GM20000 (cell line): ENCODE data around the gene KCNB1.
A peak's percentile ranks its signal among the peaks of the same experiment; 100 is the strongest.

Source experiments
- DNase-seq: peaks from one replicate; pipeline ENCODE4 v3.0.0; 2012; ENCODE audit warnings: low spot score
- TF ChIP-seq, protein P1 (sequence below): IDR thresholded peaks from 2 replicates; pipeline ENCODE4 v1.5.1; 2012; ENCODE audit warnings: mild to moderate bottlenecking, control low read depth; ENCODE audit errors: extremely low read depth, missing control alignments

Gene KCNB1

DNA sequence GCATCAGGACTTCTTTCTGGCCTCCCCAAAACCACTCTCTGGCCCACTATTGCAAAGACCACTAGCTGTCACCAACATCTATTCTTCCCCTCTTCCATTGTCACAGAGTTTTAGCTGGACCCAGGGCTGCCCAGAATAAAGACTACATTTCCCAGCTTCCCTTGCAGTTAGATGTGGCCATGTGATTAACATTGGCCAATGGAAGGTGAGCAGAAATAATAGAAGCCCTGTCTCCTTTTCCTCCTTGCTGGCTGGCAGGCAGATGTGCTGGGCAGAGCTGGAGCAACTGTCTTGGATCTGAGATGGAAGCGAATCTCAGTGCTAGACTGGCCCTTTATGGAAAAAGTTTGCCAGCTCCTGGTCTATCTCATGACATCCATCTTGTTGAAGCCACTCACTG is 97.0 kb downstream of the KCNB1 start:
- DNase-seq: peak; percentile 21
- TF ChIP-seq, protein P1, sequence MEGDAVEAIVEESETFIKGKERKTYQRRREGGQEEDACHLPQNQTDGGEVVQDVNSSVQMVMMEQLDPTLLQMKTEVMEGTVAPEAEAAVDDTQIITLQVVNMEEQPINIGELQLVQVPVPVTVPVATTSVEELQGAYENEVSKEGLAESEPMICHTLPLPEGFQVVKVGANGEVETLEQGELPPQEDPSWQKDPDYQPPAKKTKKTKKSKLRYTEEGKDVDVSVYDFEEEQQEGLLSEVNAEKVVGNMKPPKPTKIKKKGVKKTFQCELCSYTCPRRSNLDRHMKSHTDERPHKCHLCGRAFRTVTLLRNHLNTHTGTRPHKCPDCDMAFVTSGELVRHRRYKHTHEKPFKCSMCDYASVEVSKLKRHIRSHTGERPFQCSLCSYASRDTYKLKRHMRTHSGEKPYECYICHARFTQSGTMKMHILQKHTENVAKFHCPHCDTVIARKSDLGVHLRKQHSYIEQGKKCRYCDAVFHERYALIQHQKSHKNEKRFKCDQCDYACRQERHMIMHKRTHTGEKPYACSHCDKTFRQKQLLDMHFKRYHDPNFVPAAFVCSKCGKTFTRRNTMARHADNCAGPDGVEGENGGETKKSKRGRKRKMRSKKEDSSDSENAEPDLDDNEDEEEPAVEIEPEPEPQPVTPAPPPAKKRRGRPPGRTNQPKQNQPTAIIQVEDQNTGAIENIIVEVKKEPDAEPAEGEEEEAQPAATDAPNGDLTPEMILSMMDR: no peak

DNA sequence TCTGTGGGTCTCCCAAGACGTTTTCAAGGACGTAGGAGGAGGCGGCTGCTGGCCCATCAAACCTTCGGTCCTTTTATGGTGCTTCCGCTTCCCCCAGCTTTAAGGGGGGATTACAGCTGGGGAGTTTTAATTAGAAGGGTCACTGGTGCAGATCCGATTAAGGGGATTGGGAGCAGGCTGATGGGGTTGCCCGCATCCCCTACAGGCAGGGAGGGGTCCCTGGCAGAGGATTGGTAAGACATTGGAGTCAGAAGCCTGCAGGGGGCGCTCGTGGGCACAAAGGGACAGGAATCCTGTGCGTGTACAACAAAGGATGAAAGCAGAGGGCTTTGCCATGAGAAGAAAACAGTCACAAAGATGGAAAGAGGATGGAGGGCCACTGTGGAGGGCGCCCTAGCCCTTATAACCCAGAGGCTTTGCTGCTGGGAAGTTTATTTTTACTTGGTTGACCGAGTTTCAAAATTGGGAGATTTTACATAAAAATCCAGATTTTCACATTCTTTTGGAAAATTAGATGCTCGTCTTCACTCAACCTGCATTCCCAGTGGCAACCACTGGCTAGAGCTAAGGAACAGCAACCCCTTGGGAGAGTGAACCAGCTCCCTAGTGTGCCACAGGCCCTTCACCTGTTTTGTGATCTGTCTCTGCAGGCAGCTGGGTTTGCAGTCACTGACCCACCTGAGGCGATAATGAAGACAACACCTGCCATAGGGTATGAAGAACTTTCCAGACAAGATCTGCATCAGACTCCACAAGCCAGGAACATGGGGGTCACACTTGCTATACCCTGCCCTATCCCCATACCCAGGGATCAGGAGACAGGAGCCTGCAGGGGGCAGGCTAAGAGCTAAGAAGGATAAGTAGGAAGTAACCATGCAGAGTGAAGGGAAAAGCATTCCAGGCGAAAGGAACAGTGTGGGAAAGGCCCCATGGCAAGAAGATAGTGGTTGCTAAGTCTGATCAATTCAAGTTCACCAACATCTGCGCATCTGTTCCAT is 97.7 kb downstream of the KCNB1 start:
- peak; percentile 58 for DNase-seq
- TF ChIP-seq, protein P1: peak; percentile 47

DNA sequence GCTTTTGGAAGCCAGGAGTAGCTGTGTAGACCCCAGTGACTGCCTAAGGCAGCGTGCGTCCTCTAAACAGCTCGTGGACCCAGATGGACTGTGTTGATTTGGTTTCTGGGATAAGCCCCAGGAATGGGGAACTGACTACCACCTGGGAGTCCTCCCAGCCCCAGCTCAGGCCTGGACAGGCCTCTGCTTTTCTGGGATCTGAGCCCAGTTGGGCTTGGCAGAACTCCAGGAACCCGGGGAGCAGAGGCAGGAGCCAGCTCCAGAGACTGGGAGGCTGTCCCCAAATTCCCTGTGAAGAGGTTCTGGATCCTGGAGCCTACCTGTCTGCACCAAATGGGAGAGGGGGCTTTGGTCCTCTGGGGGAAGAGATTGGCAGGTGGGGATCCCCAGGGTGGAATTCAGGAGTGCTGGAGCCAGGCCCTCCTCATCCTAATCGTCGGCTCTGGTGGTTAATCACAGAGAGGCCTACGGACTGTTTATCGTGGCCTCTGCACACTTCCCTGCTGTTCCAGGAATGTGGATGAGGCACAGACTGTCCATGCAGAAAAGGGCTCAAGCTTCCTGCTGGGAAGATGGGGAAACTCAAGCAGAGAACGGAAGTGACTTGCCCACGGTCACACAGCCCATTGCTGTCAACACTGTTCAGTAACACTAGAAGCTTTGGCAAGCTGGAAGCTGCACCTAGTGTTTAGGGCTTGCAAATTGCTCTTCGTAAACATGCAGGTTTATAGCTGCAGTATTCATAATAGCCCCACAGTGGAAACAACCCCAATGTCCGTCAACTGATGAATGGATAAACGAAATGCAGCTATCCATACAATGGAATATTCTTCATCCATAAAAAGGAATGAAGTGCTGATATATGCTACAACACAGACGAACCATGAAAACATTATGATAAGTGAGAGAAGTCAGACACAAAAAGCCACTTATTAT is 100.6 kb downstream of the KCNB1 start:
- no peak for DNase-seq
- TF ChIP-seq, protein P1: no peak

DNA sequence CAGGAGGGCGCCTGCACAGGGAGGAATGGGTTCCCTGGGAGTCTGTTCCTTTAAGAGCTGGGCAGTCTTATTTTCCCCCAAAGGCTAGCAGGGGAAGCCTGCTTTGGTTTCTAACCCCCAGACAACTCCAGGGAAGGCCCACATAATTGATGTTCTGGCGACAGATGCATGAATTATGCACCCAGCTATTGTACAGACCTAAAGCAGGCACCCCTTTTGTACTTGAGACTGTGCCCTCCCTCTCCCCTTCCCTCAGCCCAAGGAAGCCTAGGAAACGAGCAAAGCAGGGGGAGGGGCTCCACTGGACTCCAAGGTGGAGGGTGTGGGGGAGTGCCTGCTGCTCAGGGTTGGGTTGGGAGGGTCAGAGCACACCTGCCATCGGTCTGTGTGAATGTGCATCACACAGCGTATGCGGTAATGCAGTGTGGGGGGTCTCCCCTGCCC is 102.1 kb downstream of the KCNB1 start:
- TF ChIP-seq, protein P1: no peak

DNA sequence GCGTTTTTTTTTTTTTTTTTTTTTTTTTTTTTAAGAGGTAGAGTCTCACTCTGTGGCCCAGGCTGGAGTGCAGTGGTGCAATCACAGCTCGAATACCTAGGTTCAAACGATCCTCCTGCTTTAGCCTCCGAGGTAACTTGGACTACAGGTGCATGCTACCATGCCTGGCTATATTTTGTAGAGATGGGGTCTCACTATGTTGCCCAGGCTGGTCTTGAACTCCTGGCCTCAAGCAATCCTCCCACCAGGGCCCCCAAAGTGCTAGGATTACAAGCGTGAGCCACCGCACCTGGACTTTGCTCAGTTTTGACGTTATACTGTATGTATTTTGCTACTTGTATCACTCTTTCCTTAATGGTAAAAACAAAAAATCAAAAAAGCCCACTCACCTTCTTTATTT is 103.1 kb downstream of the KCNB1 start:
- TF ChIP-seq, protein P1: no peak

More for the DNA sequence above, 102.1 kb downstream of the KCNB1 start:
- DNase-seq: no peak

DNA sequence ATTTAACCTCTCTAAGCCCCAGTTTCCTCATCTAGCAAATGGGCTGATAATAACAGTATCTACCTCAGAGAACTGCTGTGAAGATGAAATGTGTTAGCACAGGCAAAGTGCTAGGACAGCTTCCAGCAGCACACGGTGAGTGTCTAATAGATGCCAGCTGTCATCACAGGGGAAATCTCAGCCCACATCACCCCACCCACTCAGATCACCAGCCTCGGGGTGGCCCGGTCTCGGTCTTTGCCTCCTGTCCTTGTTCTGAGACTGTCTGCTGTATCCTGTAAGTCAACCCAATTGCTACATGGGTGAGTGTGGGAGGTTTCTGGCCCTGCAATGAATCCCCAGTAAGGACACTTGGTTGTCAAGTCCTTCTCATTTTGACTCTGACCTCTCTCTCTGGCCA is 105.1 kb downstream of the KCNB1 start:
- TF ChIP-seq, protein P1: no peak
- no peak for DNase-seq

More for the DNA sequence above, 103.1 kb downstream of the KCNB1 start:
- no peak for DNase-seq
